GM18526 (cell line): ENCODE measurements around the gene C11orf68.
A peak's percentile ranks its signal among the peaks of the same experiment; 100 is the strongest.

Experiments
- POLR2A ChIP-seq: IDR thresholded peaks from 3 replicates; pipeline ENCODE4 v1.6.1; 2011; ENCODE audit not compliant: insufficient read length; ENCODE audit errors: extremely low read depth

The C11orf68 gene

GRCh38 chr11:65921033-65921555 is 2.2 kb upstream of the C11orf68 start:
- TF ChIP-seq POLR2A: no peak

GRCh38 chr11:65920372-65920802 is 1.5 kb upstream of the C11orf68 start:
- no peak for TF ChIP-seq POLR2A

GRCh38 chr11:65919573-65920371 is 910 bp upstream of the C11orf68 start:
- TF ChIP-seq POLR2A: no peak

GRCh38 chr11:65919141-65919572 is 295 bp upstream of the C11orf68 start, which contains the start of gene DRAP1:
DRAP1 (plus strand) TSS chr11:65919426; CDS start chr11:65919502, 76 bp downstream.
- no peak for TF ChIP-seq POLR2A

GRCh38 chr11:65917434-65918210 is 1.2 kb downstream of the C11orf68 start:
- no peak for TF ChIP-seq POLR2A

GRCh38 chr11:65917077-65917433 is 1.8 kb downstream of the C11orf68 start:
- no peak for TF ChIP-seq POLR2A

- TF ChIP-seq POLR2A: no peak
These were observed 2.5 kb downstream of the C11orf68 start for GRCh38 chr11:65916391-65916790.

GRCh38 chr11:65915821-65916251 is 3.0 kb downstream of the C11orf68 start:
- no peak for TF ChIP-seq POLR2A

- peak; percentile 5 for TF ChIP-seq POLR2A
These were observed 3.6 kb downstream of the C11orf68 start for GRCh38 chr11:65915101-65915820.

- no peak for TF ChIP-seq POLR2A
These were observed 6.0 kb downstream of the C11orf68 start for GRCh38 chr11:65912845-65913244.

GRCh38 chr11:65911682-65912568 is 6.9 kb downstream of the C11orf68 start:
- TF ChIP-seq POLR2A: no peak

GRCh38 chr11:65907878-65908277 is 11.0 kb downstream of the C11orf68 start:
- TF ChIP-seq POLR2A: no peak

GRCh38 chr11:65906602-65907001 is 12.3 kb downstream of the C11orf68 start:
- no peak for TF ChIP-seq POLR2A

- no peak for TF ChIP-seq POLR2A
These were observed 15.1 kb downstream of the C11orf68 start for GRCh38 chr11:65903715-65904114.
